HFF-Myc (cell line): ENCODE data around the gene TBX4.

Experiments
- DNase-seq: peaks from one replicate; pipeline ENCODE4 v3.0.0-alpha.2; 2011; ENCODE audit warnings: low read depth; ENCODE audit errors: extremely low read depth
- H3K4me3 ChIP-seq: replicated peaks from 2 replicates; pipeline ENCODE4 v1.5.1; 2011; ENCODE audit warnings: low read depth, mild to moderate bottlenecking, control low read depth, low read length
- CTCF ChIP-seq: IDR thresholded peaks from 2 replicates; pipeline ENCODE4 v1.5.1; 2012; ENCODE audit warnings: mild to moderate bottlenecking, low read depth, low read length, control low read depth; ENCODE audit errors: missing control alignments

TBX4 gene

GRCh38 chr17:61495161-61495857, 43.1 kb downstream of the TBX4 start:
- DNase-seq = no peak
- no peak for TF ChIP-seq CTCF

GRCh38 chr17:61496174-61496956, 44.1 kb downstream of the TBX4 start:
- H3K4me3 ChIP-seq = no peak overlapping the region
- DNase-seq = no peak
- no peak for TF ChIP-seq CTCF

More at GRCh38 chr17:61495161-61495857, 43.1 kb downstream of the TBX4 start:
- no peak overlapping the region for H3K4me3 ChIP-seq

GRCh38 chr17:61496957-61497653, 44.9 kb downstream of the TBX4 start:
- TF ChIP-seq CTCF = no peak
- H3K4me3 ChIP-seq = no peak overlapping the region
- no peak for DNase-seq

GRCh38 chr17:61498042-61498994, 46.1 kb downstream of the TBX4 start:
- H3K4me3 ChIP-seq = no peak overlapping the region
- no peak for DNase-seq
- no peak for TF ChIP-seq CTCF

GRCh38 chr17:61499632-61500031, 47.4 kb downstream of the TBX4 start:
- DNase-seq = no peak
- TF ChIP-seq CTCF = no peak
- no peak overlapping the region for H3K4me3 ChIP-seq

GRCh38 chr17:61500287-61500686, 48.1 kb downstream of the TBX4 start:
- H3K4me3 ChIP-seq = no peak overlapping the region
- no peak for DNase-seq
- no peak for TF ChIP-seq CTCF
